PC-9 (cell line): ENCODE results near the gene PLET1.

ENCODE experiments used
- CTCF ChIP-seq: fragments of 200-600 bp; sonication (generic); conservative IDR thresholded peaks from 2 replicates; pipeline ENCODE4 v1.6.1; 2017; ENCODE audit warnings: mixed run types, antibody characterized with exemption, mild to moderate bottlenecking, moderate library complexity
- EZH2 ChIP-seq: fragments of 200-600 bp; sonication (generic); IDR thresholded peaks from 2 replicates; pipeline ENCODE4 v1.8.0; 2017; ENCODE audit warnings: antibody characterized with exemption, low read depth

- TF ChIP-seq CTCF (no peak), EZH2 (no peak)
Observed at GRCh38 chr11:112302226-112302868, 41.7 kb upstream of the PLET1 start.
